ENCODE data around the gene RFTN2.

The RFTN2 gene

GRCh38 chr2:197674591-197674990, 796 bp downstream of the RFTN2 start:
- no peak overlapping the region for H2BK120ac ChIP-seq (ENCODE audit: insufficient read depth, low read length, poor library complexity)
- H3K4me3 ChIP-seq (ENCODE audit: low read depth, low read length), result no peak overlapping the region
- no peak overlapping the region for H3K27ac ChIP-seq (ENCODE audit: low read depth, low read length)
- no peak overlapping the region for H2AK5ac ChIP-seq (ENCODE audit: low read length)
- H3K9ac ChIP-seq (ENCODE audit: low read length), result no peak overlapping the region
- H3K23ac ChIP-seq (ENCODE audit: low read length), result no peak overlapping the region
- H3K4me2 ChIP-seq (ENCODE audit: low read length), result no peak overlapping the region
- no peak overlapping the region for H2BK5ac ChIP-seq (ENCODE audit: low read depth, low read length, poor library complexity)
- H3K9me3 ChIP-seq (ENCODE audit: insufficient read depth, low read depth, low read length), result no peaks in the 10 kb centered on the region
- H3K36me3 ChIP-seq (ENCODE audit: control insufficient read depth in 1 of 2, insufficient read depth in 2 of 2, low read length in 2 of 2), result no peaks in the 10 kb centered on the region
- no peak overlapping the region for H3K4ac ChIP-seq (ENCODE audit: low read depth, low read length)
- WGBS (ENCODE audit: extremely low coverage, insufficient coverage, insufficient read length), result no CpG with 5 or more reads among the region's 3 CpGs
- H3K79me1 ChIP-seq (ENCODE audit: low read length), result no peaks in the 10 kb centered on the region
- H4K12ac ChIP-seq (ENCODE audit: low read depth, low read length), result no peak overlapping the region
- no peak overlapping the region for H3K14ac ChIP-seq (ENCODE audit: low read length)
- H4K91ac ChIP-seq (ENCODE audit: low read depth, low read length), result no peak overlapping the region
- H3K27me3 ChIP-seq (ENCODE audit: insufficient read depth, low read length), result no peaks in the 10 kb centered on the region
- H2BK12ac ChIP-seq (ENCODE audit: low read length), result no peak overlapping the region
- no peak overlapping the region for H4K8ac ChIP-seq (ENCODE audit: low read depth, low read length)
- H3K18ac ChIP-seq (ENCODE audit: low read length), result no peak overlapping the region
- H3K79me2 ChIP-seq (ENCODE audit: control insufficient read depth, insufficient read depth, low read length, poor library complexity), result no peaks in the 10 kb centered on the region
- H3K4me1 ChIP-seq (ENCODE audit: control insufficient read depth in 1 of 2, insufficient read depth in 2 of 2, low read length in 2 of 2), result no peaks in the 10 kb centered on the region
- no peak for DNase-seq
- no peak overlapping the region for H2AFZ ChIP-seq (ENCODE audit: insufficient read depth, low read length, poor library complexity)

GRCh38 chr2:197674060-197674459, 1.3 kb downstream of the RFTN2 start:
- WGBS (ENCODE audit: extremely low coverage, insufficient coverage, insufficient read length), result no CpG with 5 or more reads among the region's 1 CpG
- Histone ChIP-seq H2AK5ac (ENCODE audit: low read length) (no peak overlapping the region), H3K4ac (ENCODE audit: low read depth, low read length) (no peak overlapping the region), H2BK12ac (ENCODE audit: low read length) (no peak overlapping the region), H3K4me3 (ENCODE audit: low read depth, low read length) (no peak overlapping the region), H4K91ac (ENCODE audit: low read depth, low read length) (no peak overlapping the region), H2AFZ (ENCODE audit: insufficient read depth, low read length, poor library complexity) (no peak overlapping the region), H4K12ac (ENCODE audit: low read depth, low read length) (no peak overlapping the region), H3K27me3 (ENCODE audit: insufficient read depth, low read length) (no peaks in the 10 kb centered on the region), H3K18ac (ENCODE audit: low read length) (no peak overlapping the region), H3K14ac (ENCODE audit: low read length) (no peak overlapping the region), H3K9me3 (ENCODE audit: insufficient read depth, low read depth, low read length) (no peaks in the 10 kb centered on the region), H3K9ac (ENCODE audit: low read length) (no peak overlapping the region), H3K79me1 (ENCODE audit: low read length) (no peaks in the 10 kb centered on the region), H3K36me3 (ENCODE audit: control insufficient read depth in 1 of 2, insufficient read depth in 2 of 2, low read length in 2 of 2) (no peaks in the 10 kb centered on the region), H4K8ac (ENCODE audit: low read depth, low read length) (no peak overlapping the region), H3K4me1 (ENCODE audit: control insufficient read depth in 1 of 2, insufficient read depth in 2 of 2, low read length in 2 of 2) (no peaks in the 10 kb centered on the region), H3K4me2 (ENCODE audit: low read length) (no peak overlapping the region), H3K23ac (ENCODE audit: low read length) (no peak overlapping the region), H3K79me2 (ENCODE audit: control insufficient read depth, insufficient read depth, low read length, poor library complexity) (no peaks in the 10 kb centered on the region), H2BK120ac (ENCODE audit: insufficient read depth, low read length, poor library complexity) (no peak overlapping the region), H3K27ac (ENCODE audit: low read depth, low read length) (no peak overlapping the region), H2BK5ac (ENCODE audit: low read depth, low read length, poor library complexity) (no peak overlapping the region)
- no peak for DNase-seq

GRCh38 chr2:197673606-197674005, 1.8 kb downstream of the RFTN2 start:
- Histone ChIP-seq H3K18ac (ENCODE audit: low read length) (no peak overlapping the region), H3K23ac (ENCODE audit: low read length) (no peak overlapping the region), H4K91ac (ENCODE audit: low read depth, low read length) (no peak overlapping the region), H3K14ac (ENCODE audit: low read length) (no peak overlapping the region), H2BK12ac (ENCODE audit: low read length) (no peak overlapping the region), H3K79me2 (ENCODE audit: control insufficient read depth, insufficient read depth, low read length, poor library complexity) (no peaks in the 10 kb centered on the region), H3K4me3 (ENCODE audit: low read depth, low read length) (no peak overlapping the region), H2AFZ (ENCODE audit: insufficient read depth, low read length, poor library complexity) (no peak overlapping the region), H4K8ac (ENCODE audit: low read depth, low read length) (no peak overlapping the region), H4K12ac (ENCODE audit: low read depth, low read length) (no peak overlapping the region), H3K79me1 (ENCODE audit: low read length) (no peaks in the 10 kb centered on the region), H3K9ac (ENCODE audit: low read length) (no peak overlapping the region), H3K27ac (ENCODE audit: low read depth, low read length) (no peak overlapping the region), H2BK120ac (ENCODE audit: insufficient read depth, low read length, poor library complexity) (no peak overlapping the region), H2BK5ac (ENCODE audit: low read depth, low read length, poor library complexity) (no peak overlapping the region), H3K4me2 (ENCODE audit: low read length) (no peak overlapping the region), H3K27me3 (ENCODE audit: insufficient read depth, low read length) (no peaks in the 10 kb centered on the region), H3K36me3 (ENCODE audit: control insufficient read depth in 1 of 2, insufficient read depth in 2 of 2, low read length in 2 of 2) (no peaks in the 10 kb centered on the region), H3K9me3 (ENCODE audit: insufficient read depth, low read depth, low read length) (no peaks in the 10 kb centered on the region), H3K4me1 (ENCODE audit: control insufficient read depth in 1 of 2, insufficient read depth in 2 of 2, low read length in 2 of 2) (no peaks in the 10 kb centered on the region), H2AK5ac (ENCODE audit: low read length) (no peak overlapping the region), H3K4ac (ENCODE audit: low read depth, low read length) (no peak overlapping the region)
- no peak for DNase-seq
- WGBS (ENCODE audit: extremely low coverage, insufficient coverage, insufficient read length), result no CpG with 5 or more reads among the region's 1 CpG

- Histone ChIP-seq H3K14ac (ENCODE audit: low read length) (no peak overlapping the region), H3K4me2 (ENCODE audit: low read length) (no peak overlapping the region), H4K8ac (ENCODE audit: low read depth, low read length) (no peak overlapping the region), H3K79me1 (ENCODE audit: low read length) (no peaks in the 10 kb centered on the region), H3K27me3 (ENCODE audit: insufficient read depth, low read length) (no peaks in the 10 kb centered on the region), H3K9ac (ENCODE audit: low read length) (no peak overlapping the region), H3K79me2 (ENCODE audit: control insufficient read depth, insufficient read depth, low read length, poor library complexity) (no peaks in the 10 kb centered on the region), H3K23ac (ENCODE audit: low read length) (no peak overlapping the region), H4K12ac (ENCODE audit: low read depth, low read length) (no peak overlapping the region), H3K4me3 (ENCODE audit: low read depth, low read length) (no peak overlapping the region), H3K36me3 (ENCODE audit: control insufficient read depth in 1 of 2, insufficient read depth in 2 of 2, low read length in 2 of 2) (no peaks in the 10 kb centered on the region), H3K9me3 (ENCODE audit: insufficient read depth, low read depth, low read length) (peaks cover 2% of the 10 kb centered on the region), H2BK5ac (ENCODE audit: low read depth, low read length, poor library complexity) (no peak overlapping the region), H2AFZ (ENCODE audit: insufficient read depth, low read length, poor library complexity) (no peak overlapping the region), H3K18ac (ENCODE audit: low read length) (no peak overlapping the region), H2BK120ac (ENCODE audit: insufficient read depth, low read length, poor library complexity) (no peak overlapping the region), H2AK5ac (ENCODE audit: low read length) (no peak overlapping the region), H3K27ac (ENCODE audit: low read depth, low read length) (no peak overlapping the region), H3K4ac (ENCODE audit: low read depth, low read length) (no peak overlapping the region), H3K4me1 (ENCODE audit: control insufficient read depth in 1 of 2, insufficient read depth in 2 of 2, low read length in 2 of 2) (no peaks in the 10 kb centered on the region), H2BK12ac (ENCODE audit: low read length) (no peak overlapping the region), H4K91ac (ENCODE audit: low read depth, low read length) (no peak overlapping the region)
- DNase-seq, result no peak
- no CpG with 5 or more reads among the region's 5 CpGs for WGBS (ENCODE audit: extremely low coverage, insufficient coverage, insufficient read length)
These were observed 2.3 kb downstream of the RFTN2 start for GRCh38 chr2:197673106-197673505.
